Measurements from ENCODE around the gene CLN6.

The CLN6 gene

DNA sequence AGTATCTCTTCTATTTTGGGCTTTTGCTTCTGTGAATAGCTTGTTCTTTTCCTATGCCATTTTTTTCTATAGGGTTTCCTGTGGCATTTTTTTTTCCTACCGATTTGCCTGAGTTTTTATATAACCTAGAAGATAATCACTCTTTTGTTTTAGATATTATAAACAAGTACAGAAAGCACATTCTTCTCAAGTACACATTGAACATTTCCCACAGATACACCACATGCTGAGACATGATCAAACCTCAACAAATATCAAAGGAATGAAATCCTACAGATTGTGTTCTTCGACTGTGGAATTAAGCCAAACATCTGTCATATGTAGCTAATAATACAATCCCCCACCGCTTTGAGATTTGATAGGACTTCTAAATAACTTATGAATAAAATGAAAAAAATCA is 38.9 kb upstream of the CLN6 start:
- Mint-ChIP-seq H3K4me1 (peaks cover 18% of the 10 kb centered on the region), H3K27ac (no peak overlapping the region), H3K9me3 (no peaks in the 10 kb centered on the region), H3K36me3 (ENCODE audit: low read depth) (no peaks in the 10 kb centered on the region), H3K4me3 (no peak overlapping the region), H3K27me3 (ENCODE audit: low read depth, poor library complexity) (peaks cover 10% of the 10 kb centered on the region)
- no peak for DNase-seq
- TF ChIP-seq, protein P1, sequence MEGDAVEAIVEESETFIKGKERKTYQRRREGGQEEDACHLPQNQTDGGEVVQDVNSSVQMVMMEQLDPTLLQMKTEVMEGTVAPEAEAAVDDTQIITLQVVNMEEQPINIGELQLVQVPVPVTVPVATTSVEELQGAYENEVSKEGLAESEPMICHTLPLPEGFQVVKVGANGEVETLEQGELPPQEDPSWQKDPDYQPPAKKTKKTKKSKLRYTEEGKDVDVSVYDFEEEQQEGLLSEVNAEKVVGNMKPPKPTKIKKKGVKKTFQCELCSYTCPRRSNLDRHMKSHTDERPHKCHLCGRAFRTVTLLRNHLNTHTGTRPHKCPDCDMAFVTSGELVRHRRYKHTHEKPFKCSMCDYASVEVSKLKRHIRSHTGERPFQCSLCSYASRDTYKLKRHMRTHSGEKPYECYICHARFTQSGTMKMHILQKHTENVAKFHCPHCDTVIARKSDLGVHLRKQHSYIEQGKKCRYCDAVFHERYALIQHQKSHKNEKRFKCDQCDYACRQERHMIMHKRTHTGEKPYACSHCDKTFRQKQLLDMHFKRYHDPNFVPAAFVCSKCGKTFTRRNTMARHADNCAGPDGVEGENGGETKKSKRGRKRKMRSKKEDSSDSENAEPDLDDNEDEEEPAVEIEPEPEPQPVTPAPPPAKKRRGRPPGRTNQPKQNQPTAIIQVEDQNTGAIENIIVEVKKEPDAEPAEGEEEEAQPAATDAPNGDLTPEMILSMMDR (IDR thresholded peaks at IDR 0.05) = no peak

DNA sequence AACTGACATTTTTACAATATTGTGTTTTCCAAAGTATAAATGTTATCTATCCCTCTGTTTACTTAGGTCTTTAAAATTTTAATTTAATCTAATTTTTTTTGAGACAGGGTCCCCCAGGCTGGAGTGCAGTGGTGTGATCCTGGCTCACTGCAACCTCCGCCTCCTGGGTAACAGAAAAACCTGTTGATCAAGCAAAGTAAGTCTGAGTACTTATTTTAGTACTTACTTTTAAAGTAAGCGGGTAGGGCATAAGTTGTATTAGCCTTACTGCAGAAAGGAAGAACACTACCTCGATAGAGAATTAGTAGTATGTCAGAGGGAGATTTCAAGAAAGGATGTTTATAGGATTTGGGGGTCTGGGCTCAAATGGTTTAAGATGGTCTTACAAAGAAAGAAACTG is 36.1 kb upstream of the CLN6 start:
- no peak overlapping the region for H3K4me3 Mint-ChIP-seq
- no peak for DNase-seq
- H3K36me3 Mint-ChIP-seq (ENCODE audit: low read depth) = no peaks in the 10 kb centered on the region
- H3K9me3 Mint-ChIP-seq = no peaks in the 10 kb centered on the region
- no peak overlapping the region for H3K27ac Mint-ChIP-seq
- H3K27me3 Mint-ChIP-seq (ENCODE audit: low read depth, poor library complexity) = peaks cover 10% of the 10 kb centered on the region
- no peaks in the 10 kb centered on the region for H3K4me1 Mint-ChIP-seq
- TF ChIP-seq, protein P1 (IDR thresholded peaks at IDR 0.05) = no peak

DNA sequence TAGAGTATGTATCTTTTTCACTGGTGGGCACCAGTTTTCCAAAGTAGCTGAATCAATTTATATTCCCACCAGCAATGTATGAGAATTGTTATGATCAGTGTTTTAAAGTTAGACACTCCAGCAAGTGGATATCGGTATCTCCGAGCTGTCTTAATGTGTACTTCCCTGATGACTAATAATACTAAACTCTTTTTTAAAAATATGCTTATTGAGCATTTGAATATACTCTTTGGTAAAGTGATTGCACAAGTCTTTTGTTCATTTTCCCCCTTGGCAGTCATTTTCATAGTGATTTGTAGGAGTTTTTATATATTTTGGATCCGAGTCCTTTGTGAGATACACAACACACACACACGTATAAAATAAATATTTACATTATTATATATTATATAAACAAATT is 35.6 kb upstream of the CLN6 start:
- peaks cover 10% of the 10 kb centered on the region for H3K27me3 Mint-ChIP-seq (ENCODE audit: low read depth, poor library complexity)
- H3K27ac Mint-ChIP-seq = no peak overlapping the region
- no peak for DNase-seq
- TF ChIP-seq, protein P1 (IDR thresholded peaks at IDR 0.05) = no peak
- no peaks in the 10 kb centered on the region for H3K36me3 Mint-ChIP-seq (ENCODE audit: low read depth)
- no peaks in the 10 kb centered on the region for H3K9me3 Mint-ChIP-seq
- H3K4me3 Mint-ChIP-seq = no peak overlapping the region
- no peaks in the 10 kb centered on the region for H3K4me1 Mint-ChIP-seq

DNA sequence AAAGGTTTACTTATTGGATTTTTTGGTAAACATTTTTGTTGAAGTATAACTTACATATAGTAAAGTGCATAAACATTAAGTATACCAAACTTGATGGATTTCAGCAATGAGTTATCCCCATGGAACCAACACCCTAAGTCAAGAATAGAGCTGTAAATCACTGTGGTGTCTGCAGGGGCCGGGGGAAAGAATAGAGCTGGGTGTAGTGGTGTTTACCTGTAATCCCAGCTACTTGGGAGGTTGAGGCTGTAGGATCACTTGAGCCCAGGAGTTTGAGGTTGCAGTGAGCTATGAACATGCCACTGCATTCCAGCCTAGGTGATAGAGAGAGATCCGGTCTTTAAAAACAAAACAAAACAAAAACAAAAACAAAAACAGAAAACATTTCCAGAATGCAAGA is 34.8 kb upstream of the CLN6 start:
- Mint-ChIP-seq H3K27ac (no peak overlapping the region), H3K36me3 (ENCODE audit: low read depth) (no peaks in the 10 kb centered on the region), H3K27me3 (ENCODE audit: low read depth, poor library complexity) (peaks cover 6% of the 10 kb centered on the region), H3K4me1 (no peaks in the 10 kb centered on the region), H3K4me3 (no peak overlapping the region), H3K9me3 (no peaks in the 10 kb centered on the region)
- DNase-seq = no peak
- TF ChIP-seq, protein P1 (IDR thresholded peaks at IDR 0.05) = no peak

DNA sequence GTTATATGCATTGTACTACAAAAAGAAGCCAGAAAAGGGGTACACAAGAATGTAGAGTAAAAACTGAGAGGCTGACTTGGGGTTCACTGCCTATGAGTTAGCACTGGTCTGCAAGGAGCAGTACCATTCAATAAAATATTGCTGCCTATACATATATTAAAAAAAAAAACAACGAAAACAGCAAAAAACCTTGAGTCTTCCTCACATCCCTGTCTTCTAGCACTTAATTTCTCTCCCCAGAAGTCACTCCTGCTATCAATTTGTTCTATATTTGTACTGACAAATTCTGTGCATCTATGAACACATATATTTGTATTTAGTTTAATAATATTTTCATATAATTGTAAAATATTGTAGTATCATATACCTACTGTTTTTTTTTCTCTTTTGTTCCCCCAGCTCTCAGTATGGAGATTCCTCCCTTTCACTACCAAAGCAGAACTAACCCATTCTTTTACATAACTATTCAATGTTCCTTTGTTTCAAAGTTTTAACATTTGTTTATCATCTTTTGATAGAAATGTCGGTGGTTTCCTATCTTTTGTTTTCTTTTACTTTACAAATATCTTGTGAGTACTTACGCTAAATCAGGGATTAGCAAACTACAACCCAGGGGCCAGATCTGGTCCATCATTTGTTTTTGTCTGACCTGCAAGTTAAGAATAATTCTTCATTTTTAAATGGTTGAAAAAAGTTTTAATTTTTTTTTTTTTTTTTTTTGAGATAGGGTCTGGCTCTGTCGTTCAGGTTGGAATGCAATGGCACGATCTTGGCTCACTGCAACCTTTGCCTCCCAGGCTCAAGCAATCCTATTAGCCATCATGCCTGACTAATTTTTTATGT is 33.2 kb upstream of the CLN6 start:
- H3K4me3 Mint-ChIP-seq = no peak overlapping the region
- H3K27ac Mint-ChIP-seq = no peak overlapping the region
- TF ChIP-seq, protein P1 (IDR thresholded peaks at IDR 0.05) = no peak
- H3K9me3 Mint-ChIP-seq = no peaks in the 10 kb centered on the region
- H3K4me1 Mint-ChIP-seq = no peaks in the 10 kb centered on the region
- no peaks in the 10 kb centered on the region for H3K36me3 Mint-ChIP-seq (ENCODE audit: low read depth)
- DNase-seq = no peak
- peaks cover 6% of the 10 kb centered on the region for H3K27me3 Mint-ChIP-seq (ENCODE audit: low read depth, poor library complexity)

DNA sequence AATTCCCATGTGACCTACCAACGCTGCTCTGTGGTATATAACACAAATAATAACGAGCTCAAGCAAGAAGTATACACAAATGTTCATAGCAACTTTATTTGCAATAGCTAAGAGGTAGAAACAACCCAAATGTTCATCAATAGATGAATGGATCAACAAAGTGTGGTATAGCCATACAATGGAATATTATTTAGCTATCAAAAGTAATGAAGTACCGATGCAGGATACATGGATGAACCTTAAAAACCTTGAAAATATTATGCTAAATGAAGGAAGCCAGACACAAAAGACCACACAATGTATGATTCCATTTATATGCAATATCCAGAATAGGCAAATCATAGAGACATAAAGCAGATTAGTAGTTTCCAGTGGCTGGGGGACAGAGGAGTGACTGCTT is 32.5 kb upstream of the CLN6 start:
- DNase-seq = no peak
- Mint-ChIP-seq H3K27me3 (ENCODE audit: low read depth, poor library complexity) (peaks cover 6% of the 10 kb centered on the region), H3K4me1 (no peaks in the 10 kb centered on the region), H3K36me3 (ENCODE audit: low read depth) (no peaks in the 10 kb centered on the region), H3K4me3 (no peak overlapping the region), H3K9me3 (no peaks in the 10 kb centered on the region), H3K27ac (no peak overlapping the region)
- TF ChIP-seq, protein P1 (IDR thresholded peaks at IDR 0.05) = no peak

Data from nephron progenitor cell (in vitro differentiated cells).